Right lobe of liver (tissue), 6 donors: Measurements from ENCODE around the gene PIK3R5. TPM values are rescaled to one million over a fixed set of nuclear protein-coding genes. Genes with fewer than 3 reads are reported as not detected.
A peak's percentile ranks its signal among the peaks of the same experiment; 100 is the strongest.

Source experiments
- ATAC-seq, 4 donors: fragments of 200-7000 bp; cut with Tn5 transposase; one replicate each; pipeline ENCODE4 v1.9.1; 2020; ENCODE audit warnings: mild to moderate bottlenecking in 4 of 4, moderate library complexity in 4 of 4
- DNase-seq, 3 donors: peaks; one replicate each; pipeline ENCODE4 v3.0.0-alpha.2; 2020
- H3K27ac ChIP-seq, 3 donors: fragments of 200-600 bp; one replicate each; pipeline ENCODE4 v1.8.0; 2022
- H3K27me3 ChIP-seq, 2 donors: fragments of 200-600 bp; one replicate each; pipeline ENCODE4 v1.8.0; 2022
- H3K36me3 ChIP-seq, 4 donors: fragments of 200-600 bp; sonication (generic) in 1 of 4; one replicate each; pipeline versions ENCODE4 v1.5.1 to v1.8.0; 2017 to 2022; ENCODE audit warnings: control low read depth in 1 of 4
- H3K4me1 ChIP-seq, 4 donors: fragments of 200-600 bp; sonication (generic) in 1 of 4; one replicate each; pipeline versions ENCODE4 v1.5.1 to v1.8.0; 2017 to 2022; ENCODE audit warnings: control low read depth in 1 of 4
- H3K4me3 ChIP-seq, 3 donors: fragments of 200-600 bp; one replicate each; pipeline ENCODE4 v1.8.0; 2022
- H3K9me3 ChIP-seq, 4 donors: fragments of 200-600 bp; sonication (generic) in 1 of 4; one replicate each; pipeline versions ENCODE4 v1.5.1 to v1.8.0; 2017 to 2022; ENCODE audit warnings: control low read depth in 1 of 4
- POLR2A ChIP-seq: fragments of 450-650 bp; IDR thresholded peaks from one replicate; pipeline ENCODE4 v1.6.1; 2017; ENCODE audit warnings: antibody characterized with exemption, mild to moderate bottlenecking
- WGBS: methylation state at CpG from one replicate; pipeline ENCODE4 v1.1.6; 2018; ENCODE audit warnings: low coverage, low lambda C conversion rate; ENCODE audit not compliant: insufficient coverage; ENCODE audit errors: missing lambda C conversion rate; 5-methylcytosine and 5-hydroxymethylcytosine counted together
- intact Hi-C, 2 donors: fragments of 100-400 bp; cut with DNase I; formaldehyde crosslinking; loops; one replicate each; pipeline versions ENCODE4 v1.11.2 to v1.14.1; 2022
- total RNA-seq, 6 experiments: library from RNA; depleted of rRNA in 2 of 6; stranded (reverse); fragments of >200 nt in 2 of 6; fragmentation: NEBNext Ultra II Directional in 3 of 6; extraction: Animal tissue kit (Norgen Biotek cat#: 25700) in 3 of 6; gene quantifications; one replicate each; pipeline versions ENCODE4 v1.1.0 to v1.2.4, GENCODE V29; 2016 to 2023
- TF ChIP-seq, protein P1 (sequence below), 4 donors: fragments of 200-600 bp in 3 of 4; fragments of 450-650 bp in 1 of 4; IDR thresholded peaks; one replicate each; pipeline versions ENCODE4 v1.5.1 to v1.8.0; 2016 to 2022; ENCODE audit warnings: antibody characterized with exemption in 4 of 4, mild to moderate bottlenecking in 2 of 4
- donor health status: DM: no; HTN: yes; CAD: no.
- donor health status: DM: no; HTN: no; CAD: no.
- donor health status: DM: no; HTN: no; CAD: no.
- donor health status: DM: no; HTN: yes; CAD: no.
- donor health status: DM: no; HTN: yes; CAD: no.

PIK3R5 gene
- total RNA-seq, 6 experiments from 2014 or later, result 3.7 to 6.5 (median 5.0) TPM

DNA sequence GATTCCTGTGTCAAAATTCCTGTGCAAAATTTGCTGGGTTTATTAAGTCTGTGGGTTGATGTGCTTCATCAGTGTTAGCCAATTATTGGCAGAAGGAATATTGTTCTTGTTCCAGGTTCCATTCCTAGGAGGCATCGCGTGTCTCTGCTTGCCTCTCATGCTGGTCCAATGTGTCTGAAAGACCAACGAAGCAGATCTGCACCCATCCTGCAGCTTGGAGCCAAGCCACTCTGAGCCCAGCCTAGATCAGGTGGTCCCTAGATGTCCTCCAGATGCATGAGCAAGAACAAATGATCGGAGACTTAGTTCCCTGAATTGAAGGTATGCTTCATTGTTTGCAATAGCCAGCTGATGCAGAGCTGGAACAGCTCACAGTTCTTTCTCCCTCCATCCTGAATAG, 87.5 kb downstream of the PIK3R5 start:
- no peaks in the 10 kb centered on the region for H3K4me1 ChIP-seq
- intact Hi-C loops, result no loop called here
- no CpG with 5 or more reads among the region's 4 CpGs for WGBS
- TF ChIP-seq, protein P1, sequence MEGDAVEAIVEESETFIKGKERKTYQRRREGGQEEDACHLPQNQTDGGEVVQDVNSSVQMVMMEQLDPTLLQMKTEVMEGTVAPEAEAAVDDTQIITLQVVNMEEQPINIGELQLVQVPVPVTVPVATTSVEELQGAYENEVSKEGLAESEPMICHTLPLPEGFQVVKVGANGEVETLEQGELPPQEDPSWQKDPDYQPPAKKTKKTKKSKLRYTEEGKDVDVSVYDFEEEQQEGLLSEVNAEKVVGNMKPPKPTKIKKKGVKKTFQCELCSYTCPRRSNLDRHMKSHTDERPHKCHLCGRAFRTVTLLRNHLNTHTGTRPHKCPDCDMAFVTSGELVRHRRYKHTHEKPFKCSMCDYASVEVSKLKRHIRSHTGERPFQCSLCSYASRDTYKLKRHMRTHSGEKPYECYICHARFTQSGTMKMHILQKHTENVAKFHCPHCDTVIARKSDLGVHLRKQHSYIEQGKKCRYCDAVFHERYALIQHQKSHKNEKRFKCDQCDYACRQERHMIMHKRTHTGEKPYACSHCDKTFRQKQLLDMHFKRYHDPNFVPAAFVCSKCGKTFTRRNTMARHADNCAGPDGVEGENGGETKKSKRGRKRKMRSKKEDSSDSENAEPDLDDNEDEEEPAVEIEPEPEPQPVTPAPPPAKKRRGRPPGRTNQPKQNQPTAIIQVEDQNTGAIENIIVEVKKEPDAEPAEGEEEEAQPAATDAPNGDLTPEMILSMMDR (IDR thresholded peaks at IDR 0.05), result no peak
- TF ChIP-seq POLR2A, result no peak
- H3K27ac ChIP-seq, result no peak overlapping the region
- no peak overlapping the region for H3K4me3 ChIP-seq
- H3K27me3 ChIP-seq, result no peaks in the 10 kb centered on the region
- H3K36me3 ChIP-seq, result no peaks in the 10 kb centered on the region
- H3K9me3 ChIP-seq, result no peaks in the 10 kb centered on the region
- DNase-seq (peak in 1 of 3 donors; percentile 18), ATAC-seq (no peak)

- intact Hi-C loops, result no loop called here
- peak in 1 of 3 donors; percentile 20 for DNase-seq
These were observed 89.5 kb downstream of the PIK3R5 start for GRCh38 chr17:8875957-8876356.

DNA sequence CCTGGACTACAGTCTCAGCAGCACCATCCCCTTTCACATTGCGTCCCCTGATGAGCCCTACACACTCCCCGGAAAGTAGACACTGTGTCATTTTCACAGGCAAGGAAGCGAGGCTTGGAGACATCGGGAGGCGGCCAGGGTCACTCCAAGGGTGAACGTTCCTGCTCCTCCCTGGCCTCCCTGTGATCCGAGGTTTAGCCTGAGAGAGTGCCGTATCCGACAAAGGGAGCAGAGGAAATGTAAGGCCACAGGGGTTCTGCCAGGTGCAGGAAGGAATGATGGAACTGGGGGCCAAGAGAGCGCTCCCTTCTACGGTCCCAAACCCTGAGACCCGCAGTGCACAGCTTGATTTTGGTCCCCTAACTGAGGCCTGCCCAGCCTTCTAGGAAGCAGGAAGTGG, 90.1 kb downstream of the PIK3R5 start:
- TF ChIP-seq, protein P1 (IDR thresholded peaks at IDR 0.05), result no peak
- ATAC-seq, result no peak
- H3K27me3 ChIP-seq, result no peaks in the 10 kb centered on the region
- no peaks in the 10 kb centered on the region for H3K9me3 ChIP-seq
- H3K4me3 ChIP-seq, result no peak overlapping the region
- no peaks in the 10 kb centered on the region for H3K36me3 ChIP-seq
- H3K27ac ChIP-seq, result no peak overlapping the region
- peak in 1 of 3 donors; percentile 19 for DNase-seq
- intact Hi-C loops, result no loop called here
- WGBS, result 78% methylated on average over 7 of the region's 12 CpGs
- H3K4me1 ChIP-seq, result no peaks in the 10 kb centered on the region

More at GRCh38 chr17:8875957-8876356, 89.5 kb downstream of the PIK3R5 start:
- Histone ChIP-seq H3K4me1 (no peaks in the 10 kb centered on the region), H3K36me3 (no peaks in the 10 kb centered on the region), H3K4me3 (no peak overlapping the region), H3K27me3 (no peaks in the 10 kb centered on the region), H3K27ac (no peak overlapping the region), H3K9me3 (no peaks in the 10 kb centered on the region)
- no peak for TF ChIP-seq POLR2A
- TF ChIP-seq, protein P1 (IDR thresholded peaks at IDR 0.05), result no peak
- no peak for ATAC-seq
- WGBS, result 57% methylated on average over 3 of the region's 5 CpGs

GRCh38 chr17:8873801-8874715, 91.4 kb downstream of the PIK3R5 start:
- DNase-seq (no peak), ATAC-seq (no peak)
- intact Hi-C loops, result no loop called here
- H3K4me1 ChIP-seq, result no peaks in the 10 kb centered on the region
- H3K27me3 ChIP-seq, result no peaks in the 10 kb centered on the region
- H3K9me3 ChIP-seq, result no peaks in the 10 kb centered on the region
- no peak overlapping the region for H3K4me3 ChIP-seq
- TF ChIP-seq, protein P1 (IDR thresholded peaks at IDR 0.05), result no peak
- no peak for TF ChIP-seq POLR2A
- 31% methylated on average over 7 of the region's 19 CpGs for WGBS
- H3K36me3 ChIP-seq, result no peaks in the 10 kb centered on the region
- no peak overlapping the region for H3K27ac ChIP-seq
